Activated CD4-positive, alpha-beta T cell treated with anti-CD3 and anti-CD28 coated beads, Interleukin-2, amount 50 U/mL, for 1 hour (primary cell): ENCODE measurements around the gene RAD50.
"Not testable (repeated sequence)": the region's sequence is repeated elsewhere in the genome, so short reads cannot be mapped to it uniquely, and the experiment has no call there.

Source experiments
- DNase-seq: peaks from one replicate; pipeline ENCODE4 v3.0.0-alpha.2; 2020

The RAD50 gene

DNA sequence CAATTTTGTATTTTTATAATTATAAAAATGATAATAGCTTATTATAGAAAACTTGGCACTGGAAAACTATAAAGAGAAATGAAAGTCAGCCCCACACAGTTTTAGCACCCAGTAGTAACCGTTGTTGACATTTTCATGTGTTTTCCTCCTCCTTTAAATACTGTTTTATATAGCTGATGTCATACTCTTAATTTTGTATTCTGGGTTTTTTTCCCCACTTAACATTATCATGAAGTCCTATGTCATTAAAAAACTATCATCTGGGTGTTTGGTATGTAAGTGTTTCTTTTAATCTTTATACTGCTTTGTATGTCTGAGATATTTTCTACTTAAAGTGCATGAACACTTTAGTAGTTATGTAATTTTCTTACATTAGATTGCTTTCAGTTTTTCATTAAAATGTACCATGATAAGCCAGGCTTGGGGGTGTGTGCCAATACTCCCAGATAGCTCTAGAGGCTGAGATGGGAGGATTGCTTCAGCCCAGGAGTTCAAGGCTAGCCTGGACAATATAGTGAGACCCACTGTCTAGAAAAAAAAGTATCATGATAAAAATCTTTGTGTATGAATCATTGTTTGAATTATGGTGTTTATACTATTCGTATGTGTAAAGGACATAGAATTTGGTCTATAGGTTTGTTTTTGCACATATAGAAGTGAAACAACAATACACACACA lies 2.7 kb downstream of the RAD50 start:
- no peak for DNase-seq

DNA sequence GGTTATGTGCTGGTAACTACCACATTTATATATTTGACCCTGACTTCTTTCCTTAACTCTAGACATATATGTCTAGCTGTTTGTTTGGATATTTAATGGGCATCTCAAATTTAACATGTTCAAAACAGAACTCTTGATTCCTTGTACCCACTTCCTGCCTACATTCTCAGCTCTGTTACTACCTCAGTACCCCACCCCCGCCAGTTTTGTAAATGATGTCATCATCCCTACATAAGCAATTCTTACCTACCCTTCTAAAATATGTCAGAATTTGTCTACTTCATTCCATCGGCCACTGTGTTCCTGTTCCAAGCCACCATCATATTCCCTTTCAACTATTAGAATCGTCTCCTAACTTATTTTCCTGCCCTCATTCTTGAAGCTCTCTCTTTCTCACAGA lies 4.8 kb downstream of the RAD50 start:
- no peak for DNase-seq

DNA sequence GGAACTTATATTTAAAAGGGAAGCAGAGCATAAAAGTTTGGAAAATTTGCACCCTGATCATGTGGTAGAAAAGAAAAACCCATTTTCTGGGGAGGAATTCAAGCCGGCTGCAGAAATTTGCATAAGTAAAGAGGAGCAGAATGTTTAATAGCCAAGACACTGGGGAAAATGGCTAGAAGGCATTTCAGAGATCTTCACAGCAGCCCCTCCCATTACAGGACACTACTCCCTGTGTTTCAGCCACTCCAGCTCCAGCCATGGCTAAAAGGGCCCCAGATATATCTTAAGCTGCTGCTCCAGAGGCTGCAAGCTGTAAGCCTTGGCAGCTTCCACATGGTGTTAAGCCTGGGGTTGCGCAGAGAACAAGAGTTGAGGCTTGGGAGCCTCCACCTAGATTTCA lies 7.8 kb downstream of the RAD50 start:
- not testable (repeated sequence) for DNase-seq

DNA sequence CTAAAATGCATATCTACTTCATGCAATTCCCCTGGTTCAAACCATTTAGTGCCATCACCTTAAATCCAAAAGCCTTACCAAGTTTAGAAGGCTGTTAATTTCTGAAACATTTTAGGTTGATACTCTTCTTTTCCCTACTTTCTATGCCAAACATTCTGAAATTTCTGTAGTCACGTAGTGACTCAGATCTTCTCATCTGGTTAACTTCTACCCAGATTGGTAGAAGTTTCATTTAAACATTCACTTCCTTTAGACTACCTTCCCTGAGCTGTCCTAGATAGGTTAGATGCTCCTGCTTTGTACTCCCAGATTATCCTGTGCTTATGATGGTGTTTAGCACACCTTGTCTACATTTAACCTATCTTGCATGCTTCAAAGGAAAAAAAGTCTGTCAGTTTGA lies 9.9 kb downstream of the RAD50 start:
- no peak for DNase-seq

DNA sequence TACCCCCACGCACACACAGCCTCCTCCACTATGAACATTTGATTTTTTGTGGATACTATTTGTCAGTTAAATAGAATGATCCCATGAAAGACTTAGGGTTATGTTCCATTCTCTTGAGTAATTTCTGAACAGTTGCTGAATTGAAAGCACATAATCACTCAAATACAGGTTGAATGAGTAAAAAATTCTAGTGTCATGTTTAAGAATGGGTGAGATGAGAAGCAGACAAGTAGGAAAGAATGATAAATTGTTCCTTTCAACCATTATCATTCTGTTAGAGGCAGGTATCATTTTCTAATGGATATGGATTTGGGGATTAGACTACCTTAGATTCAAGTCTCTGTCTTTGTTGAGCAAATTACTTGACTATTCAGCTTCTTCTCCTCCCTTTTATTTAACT lies 19.3 kb downstream of the RAD50 start:
- DNase-seq, result no peak

DNA sequence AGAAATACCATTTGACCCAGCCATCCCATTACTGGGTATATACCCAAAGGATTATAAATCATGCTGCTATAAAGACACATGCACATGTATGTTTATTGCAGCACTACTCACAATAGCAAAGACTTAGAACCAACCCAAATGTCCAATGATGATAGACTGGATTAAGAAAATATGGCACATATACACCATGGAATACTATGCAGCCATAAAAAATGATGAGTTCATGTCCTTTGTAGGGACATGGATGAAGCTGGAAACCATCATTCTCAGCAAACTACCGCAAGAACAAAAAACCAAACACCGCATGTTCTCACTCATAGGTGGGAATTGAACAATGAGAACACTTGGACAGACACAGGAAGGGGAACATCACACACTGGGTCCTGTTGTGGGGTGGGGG lies 27.8 kb downstream of the RAD50 start:
- DNase-seq, result not testable (repeated sequence)

DNA sequence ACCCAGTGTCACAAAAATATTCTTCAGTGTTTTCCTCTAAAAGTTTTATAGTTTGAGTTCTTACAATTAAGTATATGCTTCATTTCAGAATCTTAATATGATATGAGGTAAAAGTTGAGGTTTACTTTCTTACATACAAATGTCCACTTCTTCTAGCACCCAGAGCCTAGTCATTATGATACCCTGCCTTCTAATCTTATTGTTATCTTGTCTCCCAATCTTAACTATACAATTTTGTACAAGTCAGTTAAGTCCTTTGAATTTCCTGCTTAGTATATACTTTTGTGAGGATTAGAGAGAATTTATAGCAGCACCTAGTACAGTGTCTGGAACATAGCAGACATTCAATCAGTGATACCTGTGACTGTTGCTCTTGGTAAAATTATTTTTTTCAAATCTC lies 29.3 kb downstream of the RAD50 start:
- no peak for DNase-seq

DNA sequence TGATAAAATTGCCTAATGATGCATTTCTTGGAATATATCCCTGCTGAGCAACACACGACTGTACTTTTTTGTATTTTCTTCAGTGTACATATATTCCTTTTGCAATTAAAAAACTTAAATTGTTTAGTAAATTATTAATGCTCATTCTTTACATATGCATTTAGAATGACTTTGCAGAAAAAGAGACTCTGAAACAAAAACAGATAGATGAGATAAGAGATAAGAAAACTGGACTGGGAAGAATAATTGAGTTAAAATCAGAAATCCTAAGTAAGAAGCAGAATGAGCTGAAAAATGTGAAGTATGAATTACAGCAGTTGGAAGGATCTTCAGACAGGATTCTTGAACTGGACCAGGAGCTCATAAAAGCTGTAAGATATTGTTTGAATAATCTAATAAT lies 32.7 kb downstream of the RAD50 start:
- no peak for DNase-seq

DNA sequence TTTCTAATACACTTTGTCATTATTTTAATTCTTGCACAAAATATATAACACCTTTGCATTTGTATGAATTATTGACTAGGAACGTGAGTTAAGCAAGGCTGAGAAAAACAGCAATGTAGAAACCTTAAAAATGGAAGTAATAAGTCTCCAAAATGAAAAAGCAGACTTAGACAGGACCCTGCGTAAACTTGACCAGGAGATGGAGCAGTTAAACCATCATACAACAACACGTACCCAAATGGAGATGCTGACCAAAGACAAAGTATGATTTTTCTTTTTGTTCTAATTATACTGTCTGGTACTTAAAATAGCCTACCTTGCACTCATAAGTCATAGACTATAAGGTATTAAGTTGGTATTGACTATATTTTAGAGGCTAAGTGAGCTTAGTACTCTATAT lies 34.4 kb downstream of the RAD50 start:
- no peak for DNase-seq

DNA sequence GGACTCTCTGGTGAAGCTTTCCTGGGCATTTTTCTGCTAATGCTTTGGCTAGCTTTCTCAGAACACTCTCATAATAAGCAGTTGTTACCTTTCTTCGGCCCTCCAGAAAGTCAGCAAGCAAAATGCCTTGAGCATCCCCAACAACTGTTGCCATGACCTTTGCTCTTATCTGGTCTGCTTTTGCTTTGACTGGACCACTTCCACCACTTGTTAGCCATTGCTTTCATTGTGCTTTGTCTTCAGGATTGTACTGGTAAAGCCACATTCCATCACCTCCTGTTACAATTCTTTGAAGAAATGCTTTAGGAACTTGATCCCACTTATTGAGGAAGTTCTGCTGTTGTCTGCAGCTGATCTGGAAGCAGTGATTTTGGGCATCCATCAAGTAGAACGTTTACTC lies 35.7 kb downstream of the RAD50 start:
- DNase-seq, result no peak

DNA sequence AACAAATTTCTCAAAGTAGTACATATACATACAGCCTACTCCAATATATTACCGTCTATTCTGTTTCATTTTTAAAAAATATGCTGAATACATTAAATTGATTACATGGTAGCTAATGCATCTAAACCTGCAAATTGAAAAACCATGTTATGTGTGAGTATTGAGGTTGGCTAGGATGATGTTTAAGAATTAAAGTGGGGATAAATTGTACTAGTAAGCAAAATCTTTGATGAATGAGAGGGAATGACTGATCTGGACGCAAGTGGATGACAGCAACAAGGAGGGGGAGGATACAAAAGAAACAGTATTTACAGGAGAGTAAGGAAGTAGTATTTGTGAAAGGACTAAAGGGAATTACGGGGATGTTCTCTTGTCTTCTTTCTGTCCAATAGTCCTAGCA lies 37.4 kb downstream of the RAD50 start:
- DNase-seq, result no peak

DNA sequence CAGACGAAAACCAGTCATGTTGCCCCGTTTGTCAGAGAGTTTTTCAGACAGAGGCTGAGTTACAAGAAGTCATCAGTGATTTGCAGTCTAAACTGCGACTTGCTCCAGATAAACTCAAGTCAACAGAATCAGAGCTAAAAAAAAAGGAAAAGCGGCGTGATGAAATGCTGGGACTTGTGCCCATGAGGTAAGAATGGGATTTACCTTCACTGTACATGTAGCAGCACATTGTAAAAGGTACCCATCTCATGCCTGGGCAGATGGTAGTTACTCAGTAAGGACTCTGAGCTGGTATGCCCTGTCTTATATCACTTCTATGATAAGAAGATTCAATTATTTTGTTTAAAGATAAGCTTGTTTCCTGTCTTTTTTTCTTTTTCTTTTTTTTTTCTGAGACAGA lies 38.8 kb downstream of the RAD50 start:
- no peak for DNase-seq

DNA sequence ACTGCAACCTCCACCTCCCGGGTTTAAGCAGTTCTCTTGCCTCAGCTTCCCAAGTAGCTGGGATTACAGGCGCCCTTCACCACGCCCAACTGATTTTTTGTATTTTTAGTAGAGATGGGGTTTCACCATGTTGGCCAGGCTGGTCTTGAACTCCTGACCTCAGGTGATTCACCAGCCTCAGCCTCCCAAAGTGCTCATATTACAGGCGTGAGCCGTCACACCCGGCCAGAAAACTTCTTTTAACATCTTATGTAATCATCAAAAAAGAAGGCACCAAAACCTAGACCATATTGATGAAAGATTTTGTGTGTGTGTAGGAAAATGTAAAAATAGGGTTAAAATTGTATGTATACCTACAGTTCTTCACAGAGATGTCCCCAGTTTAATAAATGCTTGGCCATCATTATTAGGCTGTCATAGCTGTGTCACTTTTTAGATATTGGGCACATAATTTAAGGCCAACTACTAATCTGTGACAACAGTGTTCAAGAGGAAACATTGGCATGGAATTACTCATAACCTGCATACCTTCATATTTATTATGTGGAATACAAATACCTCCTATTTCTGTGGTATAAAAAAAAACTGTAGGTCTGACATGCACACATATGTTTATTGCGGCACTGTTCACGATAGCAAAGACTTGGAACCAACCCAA lies 44.4 kb downstream of the RAD50 start:
- DNase-seq, result no peak

DNA sequence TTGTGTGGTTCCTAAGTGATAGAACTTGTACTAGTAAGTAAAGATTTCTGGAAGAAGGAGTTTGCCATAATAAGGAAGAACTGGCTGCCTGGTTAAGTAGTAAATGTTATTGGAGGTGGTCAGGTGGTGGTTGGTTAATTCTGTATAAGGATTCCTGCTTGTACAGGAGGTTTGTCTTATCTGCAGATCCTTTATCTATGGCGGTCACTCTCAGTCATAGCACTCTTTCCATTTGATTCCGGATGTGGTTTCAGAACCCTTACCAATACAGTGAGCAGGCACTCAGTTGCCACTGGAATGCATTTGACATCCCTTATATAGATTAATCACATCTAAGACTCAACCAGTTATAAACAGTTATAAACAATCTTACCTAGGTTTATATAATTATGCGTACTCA lies 50.3 kb downstream of the RAD50 start:
- DNase-seq, result no peak

DNA sequence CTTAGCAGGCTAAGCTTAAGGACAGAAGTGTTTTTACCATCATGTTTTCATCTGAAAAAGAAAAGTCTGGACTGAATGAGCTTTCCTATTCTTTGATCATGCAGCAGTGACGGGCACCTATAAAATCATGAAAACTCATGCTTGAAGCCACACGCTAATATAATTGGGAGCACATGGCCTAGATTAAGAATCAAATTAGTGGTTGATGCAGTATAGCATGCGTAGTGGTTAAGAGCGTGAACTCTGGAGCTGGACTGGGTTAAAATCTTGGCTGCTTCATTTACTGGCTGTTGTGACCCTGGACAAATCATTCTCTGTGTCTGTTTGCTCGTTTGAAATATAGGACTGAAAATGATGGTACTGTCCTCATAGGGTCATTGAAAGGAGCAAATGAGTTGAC lies 51.3 kb downstream of the RAD50 start:
- DNase-seq, result no peak

DNA sequence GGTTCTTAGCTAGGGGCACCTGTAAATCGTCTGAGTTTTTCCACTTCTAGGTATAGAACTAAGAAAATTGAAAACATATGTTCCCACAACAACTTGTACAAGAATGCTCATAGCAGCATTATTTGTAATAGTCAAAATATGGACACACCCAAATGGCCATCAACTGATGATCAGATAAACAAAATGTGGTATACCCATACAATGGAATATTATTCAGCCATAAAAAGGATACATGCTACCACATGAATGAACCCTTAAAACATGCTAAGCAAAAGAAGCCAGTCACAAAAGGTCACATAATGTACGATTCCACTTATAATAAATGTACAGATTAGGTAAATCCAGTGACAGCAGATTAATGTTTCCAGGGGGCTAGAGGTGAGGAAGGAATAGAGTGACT lies 55.2 kb downstream of the RAD50 start:
- DNase-seq, result no peak

DNA sequence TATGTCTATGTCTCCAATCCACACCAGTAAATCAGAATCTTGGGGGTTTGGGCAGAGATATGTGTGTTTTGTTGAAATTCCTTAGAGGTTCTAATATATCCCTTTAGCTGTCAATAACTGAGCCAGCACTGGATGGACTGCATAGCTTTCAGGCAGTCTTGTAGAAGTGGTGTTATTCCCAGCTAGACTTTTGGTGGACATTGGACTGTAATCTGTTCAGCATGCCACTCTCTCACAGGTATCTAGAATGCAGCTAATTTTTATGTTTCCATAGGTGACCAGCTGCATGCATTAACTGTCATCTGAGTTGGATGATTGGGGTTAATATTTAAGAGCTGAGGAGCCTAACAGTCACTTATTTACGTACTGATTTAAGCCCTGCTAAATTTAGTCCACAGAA lies 56.1 kb downstream of the RAD50 start:
- no peak for DNase-seq

DNA sequence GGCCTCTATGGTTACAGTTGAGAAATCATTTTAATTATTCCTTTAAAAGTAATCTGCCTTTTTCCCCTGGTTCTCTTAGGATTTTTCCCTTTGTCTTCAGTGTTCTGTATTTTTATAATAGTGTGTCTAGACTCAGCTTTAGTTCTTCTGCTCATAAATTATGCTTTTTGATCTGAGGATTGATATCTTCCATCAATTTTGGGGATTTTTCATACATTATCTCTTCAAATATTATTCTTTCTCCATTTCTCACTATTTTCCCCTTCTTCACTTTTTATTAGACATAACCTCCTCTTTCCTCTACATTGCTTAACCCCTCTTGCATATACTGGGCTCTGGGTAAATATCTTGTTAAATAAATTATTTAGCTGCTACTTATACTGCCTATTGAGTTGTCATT lies 64.9 kb downstream of the RAD50 start:
- no peak for DNase-seq

DNA sequence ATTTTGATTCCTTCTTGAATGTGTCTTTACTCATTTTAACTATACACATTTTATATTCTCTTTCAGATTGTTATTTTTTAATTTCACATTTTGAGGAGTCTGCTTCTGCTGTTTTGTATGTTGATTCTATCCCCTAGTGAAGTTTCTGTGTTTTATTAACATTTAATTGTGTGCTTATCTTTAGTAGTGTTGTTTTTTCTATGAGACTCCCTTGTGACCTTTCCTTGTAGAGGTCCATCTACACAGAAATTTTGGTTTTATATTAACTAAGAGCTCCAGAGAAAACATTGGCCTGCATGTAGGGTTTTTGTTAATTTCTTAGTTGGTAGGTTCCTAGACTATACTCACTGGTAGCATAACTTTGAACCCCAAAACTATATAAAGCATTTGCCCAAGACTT lies 65.8 kb downstream of the RAD50 start:
- DNase-seq, result no peak

DNA sequence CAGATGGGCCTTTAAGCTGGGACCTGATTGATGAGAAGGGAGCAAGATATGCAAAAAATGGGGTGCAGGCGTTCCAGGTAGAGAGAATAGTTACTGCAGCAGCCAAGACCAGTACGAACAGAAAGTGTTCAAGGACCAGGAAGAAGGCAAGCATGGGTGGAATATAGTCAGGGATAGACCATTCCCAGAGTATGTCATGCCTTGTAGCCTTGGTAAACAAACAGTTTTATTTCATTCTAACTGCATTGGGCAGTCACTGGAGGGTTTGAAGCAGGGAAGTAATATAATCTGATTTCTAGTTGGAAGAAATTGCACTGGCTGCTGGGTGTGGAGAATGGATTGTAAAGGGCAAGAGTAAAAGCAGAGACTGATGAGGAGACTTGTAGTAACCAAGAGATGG lies 70.7 kb downstream of the RAD50 start:
- DNase-seq, result no peak

DNA sequence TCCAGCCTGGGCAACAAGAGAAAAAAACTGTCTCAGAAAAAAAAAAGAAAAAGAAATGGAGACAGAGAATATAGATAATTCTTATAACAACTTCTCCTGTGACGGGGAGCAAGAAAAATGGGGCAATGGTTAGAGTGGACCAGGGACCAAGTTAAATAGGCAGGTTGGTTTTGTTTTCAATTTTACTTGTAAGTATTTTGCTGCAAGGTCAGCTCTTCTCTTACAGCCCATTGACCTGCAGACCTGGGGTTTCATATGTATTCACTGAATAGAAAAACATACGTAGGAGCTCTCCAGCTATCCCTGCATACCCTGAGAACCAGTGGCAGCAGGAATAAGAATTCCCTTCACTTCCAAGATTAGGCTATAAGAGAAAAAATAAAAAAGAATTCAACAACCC lies 72.0 kb downstream of the RAD50 start:
- DNase-seq, result no peak

DNA sequence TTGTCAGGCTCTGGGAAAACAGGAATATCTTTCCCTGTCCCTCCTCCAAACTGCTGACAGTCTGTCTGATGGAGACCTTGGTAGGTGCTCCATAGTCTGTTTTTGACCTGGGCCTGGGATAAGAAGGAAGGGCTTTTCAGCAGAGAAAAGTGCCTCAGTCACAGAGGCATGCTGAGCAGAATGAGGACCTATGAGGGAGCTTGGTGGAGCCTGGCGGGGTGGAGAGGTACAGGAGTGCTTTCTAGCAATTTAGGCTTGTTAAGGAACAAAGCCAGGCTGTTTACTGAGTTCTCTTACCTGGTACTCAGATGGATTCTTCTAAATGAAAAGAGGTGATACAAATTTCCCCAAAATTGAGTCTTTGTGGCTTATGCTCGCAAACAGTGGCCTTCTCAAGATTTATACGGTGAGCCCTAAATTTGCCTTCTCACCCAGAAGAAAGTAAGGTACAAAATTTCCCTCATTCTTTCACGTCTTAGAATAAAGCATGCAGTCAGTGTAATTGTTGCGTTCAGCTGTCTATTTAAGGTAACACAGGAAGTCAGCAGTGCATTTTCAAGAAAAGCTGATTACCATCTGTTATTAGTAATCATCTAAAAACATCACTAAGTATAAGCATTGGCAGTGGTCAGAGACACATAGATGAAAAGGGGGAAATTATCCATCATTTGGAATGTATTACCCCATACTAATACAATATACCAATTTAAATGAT lies 72.6 kb downstream of the RAD50 start:
- no peak for DNase-seq

DNA sequence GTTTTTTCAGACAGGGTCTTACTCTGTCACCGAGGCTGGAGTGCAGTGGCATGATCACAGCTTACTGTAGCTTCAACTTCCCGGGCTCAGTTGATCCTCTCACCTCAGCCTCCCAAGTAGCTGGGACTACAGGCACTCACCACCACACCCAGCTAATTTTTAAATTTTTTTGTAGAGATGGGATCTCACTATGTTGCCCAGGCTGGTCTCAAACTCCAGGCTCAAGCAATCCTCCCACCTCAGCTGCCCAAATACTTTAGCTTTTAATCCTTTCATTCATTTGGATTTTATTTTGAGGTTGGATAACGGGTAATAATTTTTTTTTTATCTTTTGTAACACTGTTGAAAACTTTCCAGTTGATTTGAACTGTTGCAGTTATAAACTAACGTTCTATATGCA lies 76.8 kb downstream of the RAD50 start:
- not testable (repeated sequence) for DNase-seq

DNA sequence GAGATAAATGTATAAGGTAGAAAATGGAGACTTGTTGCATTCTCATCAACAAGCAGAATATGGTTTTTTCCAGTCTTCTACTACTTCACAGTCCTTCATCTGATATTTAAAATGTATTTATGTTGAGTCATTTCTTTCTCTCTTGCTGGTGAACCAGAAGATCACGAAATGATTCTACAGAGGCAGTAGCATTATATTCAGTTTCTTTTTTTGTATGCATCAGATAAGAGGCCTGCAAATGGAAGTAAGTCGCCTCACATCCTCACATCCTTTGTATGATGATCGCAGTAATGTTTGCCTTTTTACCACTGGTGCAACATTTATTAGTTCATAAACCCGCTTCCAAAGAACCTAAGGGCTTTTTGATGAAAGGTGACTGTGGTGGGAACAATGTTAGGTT lies 79.1 kb downstream of the RAD50 start:
- no peak for DNase-seq

DNA sequence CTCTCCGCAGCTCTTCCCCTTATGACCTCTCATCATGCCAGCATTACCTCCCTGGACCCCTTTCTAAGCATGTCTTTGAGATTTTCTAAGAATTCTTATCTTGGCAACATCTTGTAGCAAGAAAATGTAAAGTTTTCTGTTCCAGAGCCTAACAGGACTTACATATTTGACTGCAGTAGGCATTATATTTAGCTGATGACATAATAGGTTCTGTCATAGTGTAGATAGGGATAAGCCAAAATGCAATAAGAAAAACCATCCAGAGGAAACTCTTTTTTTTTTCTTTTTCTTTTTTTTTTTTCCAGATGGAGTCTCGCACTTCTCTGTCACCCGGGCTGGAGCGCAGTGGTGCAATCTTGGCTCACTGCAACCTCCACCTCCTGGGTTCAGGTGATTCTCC lies 80.5 kb downstream of the RAD50 start:
- DNase-seq, result no peak
